Measurements from ENCODE around the gene DAZAP1.
"Not testable (repeated sequence)": the region's sequence is repeated elsewhere in the genome, so short reads cannot be mapped to it uniquely, and the experiment has no call there.

The DAZAP1 gene

DNA sequence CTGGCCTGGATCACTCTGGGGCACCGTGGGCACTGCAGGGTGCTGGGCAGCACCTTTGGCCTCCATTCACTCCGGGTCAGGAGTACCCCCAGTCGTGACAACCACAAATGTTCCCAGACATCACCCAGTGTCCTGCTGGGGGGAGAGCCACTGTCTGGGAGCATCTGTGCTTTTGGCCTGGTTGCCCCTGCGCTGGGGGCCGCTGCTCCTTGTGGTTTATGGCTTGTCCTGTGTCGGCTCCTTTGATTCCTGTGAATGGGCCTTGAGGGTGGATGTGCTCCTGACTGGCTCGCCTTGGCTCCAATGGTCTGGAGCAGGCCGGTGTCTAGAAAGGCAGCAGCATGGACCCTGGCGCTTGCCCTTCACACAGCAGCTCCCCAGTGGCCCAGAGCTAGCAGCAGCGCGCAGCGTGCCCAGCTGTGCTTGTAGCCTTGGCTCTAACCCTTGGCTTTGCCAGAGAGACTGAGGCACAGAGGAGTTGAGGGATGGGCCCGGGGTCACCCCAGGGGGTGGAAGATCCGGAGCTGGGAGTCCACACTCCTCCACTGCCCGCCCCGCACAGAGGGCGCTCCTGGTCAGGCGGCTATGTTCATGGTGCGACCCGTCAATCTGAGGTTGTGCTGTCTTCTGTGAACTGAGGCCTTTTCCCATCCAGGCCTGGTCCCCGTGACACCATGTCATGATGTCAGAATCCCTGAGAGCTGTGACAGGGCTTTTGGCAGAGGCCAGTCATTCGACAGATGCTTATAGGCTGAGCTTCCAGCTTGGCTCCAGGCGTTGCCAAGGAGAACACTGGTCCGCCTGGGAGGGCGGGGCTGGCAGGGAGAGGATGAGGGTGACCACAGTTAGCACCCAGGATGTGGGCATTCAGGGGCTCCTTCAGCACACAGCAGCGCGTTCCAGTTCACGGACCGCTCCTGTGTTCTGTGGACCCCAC, 4.1 kb downstream of the DAZAP1 start:
- DNase-seq: peak; percentile 21

DNA sequence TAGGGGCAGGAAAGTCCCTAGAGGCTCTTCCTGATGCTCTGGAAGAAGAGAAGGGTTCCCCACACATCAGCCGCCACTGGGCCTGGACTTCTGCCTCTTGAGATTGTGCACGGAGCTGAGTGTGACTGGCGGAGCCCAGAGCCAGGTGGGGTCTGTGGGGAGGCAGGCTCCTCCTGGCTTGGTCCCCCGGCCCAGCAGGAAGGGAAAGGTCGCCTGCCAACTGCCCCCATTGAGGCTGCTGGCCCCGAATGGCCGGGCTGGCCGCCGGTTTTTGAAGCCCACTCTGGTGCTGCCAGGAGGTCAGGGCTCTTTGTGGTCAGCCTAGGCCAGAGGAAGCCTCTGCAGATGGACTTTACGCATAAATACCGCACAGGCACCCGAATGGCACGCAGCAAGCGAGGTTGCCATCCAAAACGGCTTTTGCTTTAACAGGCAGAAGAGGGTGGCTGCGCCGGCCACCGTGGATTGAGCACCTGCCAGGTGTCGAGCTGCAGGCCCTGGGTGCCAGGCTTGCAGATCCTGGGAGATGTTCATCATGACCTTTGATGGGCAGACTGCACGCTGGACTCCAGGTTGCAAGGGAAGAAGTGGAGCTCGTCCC, 5.0 kb downstream of the DAZAP1 start:
- DNase-seq: no peak

DNA sequence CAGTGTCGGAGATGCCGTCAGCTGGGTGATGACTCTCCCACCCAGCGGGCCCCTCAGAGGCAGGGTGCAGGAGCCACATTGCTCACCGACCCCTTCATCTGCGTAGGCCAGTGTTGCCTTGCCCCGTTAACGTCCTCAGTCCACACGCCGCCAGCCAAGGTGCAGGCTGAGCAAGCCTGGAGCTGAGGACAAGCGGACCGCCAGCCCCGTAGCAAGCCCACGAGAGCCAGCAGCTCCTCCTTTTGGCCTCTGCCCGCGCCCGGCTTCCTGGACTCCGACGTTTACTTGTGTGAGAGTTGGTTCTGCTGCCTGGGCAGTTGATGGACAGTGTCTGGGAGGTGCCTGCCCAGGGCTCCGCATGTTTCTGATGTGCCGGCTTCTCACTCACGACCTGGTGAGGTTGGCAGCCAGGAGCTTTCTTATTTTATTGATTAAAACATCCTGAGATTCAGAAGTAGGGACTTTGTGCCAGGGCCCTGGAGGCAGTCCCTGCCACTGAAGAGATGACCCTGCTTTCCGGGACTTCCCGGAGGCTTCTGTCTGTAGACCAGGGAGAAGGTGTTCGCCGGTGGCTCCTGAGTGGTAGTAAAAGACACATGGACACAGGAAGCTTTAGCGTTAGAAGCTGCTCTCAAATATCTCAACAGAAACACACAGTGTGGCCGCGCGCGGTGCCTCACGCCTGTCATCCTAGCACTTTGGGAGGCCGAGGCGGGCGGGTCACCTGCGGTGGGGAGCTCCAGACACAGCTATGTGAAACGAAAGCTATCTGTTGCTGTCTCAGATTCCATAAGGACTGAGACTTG, 5.8 kb downstream of the DAZAP1 start:
- no peak for DNase-seq

DNA sequence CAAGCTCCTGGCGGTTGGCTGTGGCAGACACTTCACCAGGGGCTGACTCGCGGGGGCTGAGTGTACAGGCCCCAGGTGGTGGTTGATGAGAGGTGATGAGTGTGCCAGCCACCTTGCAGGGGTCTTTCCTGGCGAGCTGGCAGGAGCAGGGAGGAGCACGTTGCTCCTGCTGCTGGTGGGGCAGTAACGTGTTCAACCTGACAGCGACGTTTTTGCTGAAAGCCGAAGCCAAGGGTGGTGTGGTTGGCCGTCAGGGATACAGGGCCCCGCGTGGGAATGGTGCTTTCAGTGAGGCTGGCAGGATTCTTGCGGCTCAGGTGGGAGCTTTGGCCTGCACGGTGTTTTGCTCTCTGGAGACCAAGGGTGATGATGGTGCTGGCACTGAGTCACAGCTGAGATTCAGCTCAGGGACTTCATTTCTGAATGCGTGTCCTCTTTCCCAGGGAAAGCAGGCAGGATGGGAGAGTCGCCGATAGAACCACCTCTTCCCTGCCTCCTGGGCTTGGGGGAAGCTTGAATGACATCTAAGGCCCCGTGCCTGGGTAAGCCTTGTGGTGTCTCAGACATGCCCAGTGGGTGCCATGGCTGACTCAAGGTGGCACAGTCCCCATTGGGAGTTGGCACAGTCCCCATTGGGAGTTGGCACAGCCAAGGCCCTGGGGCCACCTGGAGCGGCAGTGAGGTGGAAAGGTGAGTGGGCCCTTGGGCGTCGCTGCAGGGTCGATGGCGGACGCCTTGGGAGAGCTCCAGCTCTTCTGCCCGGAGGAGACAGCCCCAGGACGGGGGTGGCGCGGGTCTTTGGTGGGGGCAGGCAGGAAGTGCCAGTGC, 8.8 kb downstream of the DAZAP1 start:
- DNase-seq: no peak

DNA sequence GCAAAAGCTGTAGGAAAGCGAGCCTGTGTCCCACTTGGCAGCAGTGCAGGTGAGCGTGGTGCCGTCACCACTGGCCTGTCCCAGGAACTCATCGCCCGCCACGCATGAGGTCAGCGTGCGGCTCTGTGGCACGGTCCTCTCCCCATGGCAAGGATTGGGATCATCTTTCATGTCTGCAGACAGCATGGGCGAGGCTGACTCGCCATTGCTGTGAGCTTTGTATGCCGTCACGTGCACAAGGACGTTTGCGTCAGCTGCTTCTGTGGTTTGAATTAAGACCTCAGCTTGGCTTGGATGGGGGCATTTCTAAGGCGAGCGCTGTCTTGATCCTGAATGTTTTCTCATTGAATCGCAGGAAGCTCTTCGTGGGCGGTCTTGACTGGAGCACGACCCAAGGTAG, 9.8 kb downstream of the DAZAP1 start:
- no peak for DNase-seq

DNA sequence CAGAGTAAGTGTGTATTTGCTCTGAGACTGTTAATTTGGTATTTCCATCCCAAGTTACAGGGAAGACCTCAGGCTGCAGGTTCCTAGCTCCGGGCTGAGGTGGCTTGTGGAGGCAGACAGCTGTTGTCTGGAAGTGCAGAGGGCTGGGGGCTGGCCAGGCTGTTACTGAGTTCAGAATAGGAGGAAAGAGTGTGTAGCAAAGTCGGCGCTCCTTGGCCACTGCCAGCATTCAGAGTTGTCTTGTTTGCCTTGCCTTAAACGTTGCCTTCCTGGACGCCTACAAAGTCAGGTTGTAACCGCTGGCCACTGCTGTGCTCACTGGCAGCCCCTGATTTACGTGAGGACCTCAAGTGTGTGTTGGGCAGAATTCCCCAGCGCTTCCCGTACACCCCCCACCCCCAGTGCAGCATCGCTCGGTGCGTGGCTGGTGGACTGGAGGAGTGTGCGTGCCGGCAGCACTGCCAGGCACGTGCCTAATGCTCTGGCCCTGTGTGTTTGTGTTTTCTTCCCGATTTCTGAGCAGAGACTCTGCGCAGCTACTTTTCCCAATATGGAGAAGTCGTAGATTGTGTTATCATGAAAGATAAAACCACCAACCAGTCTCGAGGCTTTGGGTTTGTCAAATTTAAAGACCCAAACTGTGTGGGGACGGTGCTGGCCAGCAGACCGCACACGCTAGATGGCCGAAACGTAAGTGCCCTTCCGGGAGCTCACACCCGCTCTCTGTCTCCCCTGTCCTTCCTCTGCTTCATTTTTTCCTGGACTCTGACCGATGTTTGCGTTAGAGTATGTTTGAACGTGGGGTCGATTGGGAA, 10.5 kb downstream of the DAZAP1 start:
- DNase-seq: no peak

DNA sequence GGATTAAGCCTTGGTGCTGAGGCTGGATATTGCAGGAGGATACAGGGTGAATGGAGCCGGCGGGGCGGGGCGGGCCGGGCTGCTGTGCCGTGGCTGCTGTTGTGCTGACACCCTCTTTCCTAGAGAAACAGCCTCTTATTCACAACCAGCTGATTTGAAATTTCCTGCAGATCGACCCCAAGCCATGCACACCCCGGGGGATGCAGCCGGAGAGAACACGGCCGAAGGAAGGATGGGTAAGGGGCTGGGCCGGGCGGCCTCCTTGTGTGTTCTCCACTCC, 11.1 kb downstream of the DAZAP1 start:
- no peak for DNase-seq

DNA sequence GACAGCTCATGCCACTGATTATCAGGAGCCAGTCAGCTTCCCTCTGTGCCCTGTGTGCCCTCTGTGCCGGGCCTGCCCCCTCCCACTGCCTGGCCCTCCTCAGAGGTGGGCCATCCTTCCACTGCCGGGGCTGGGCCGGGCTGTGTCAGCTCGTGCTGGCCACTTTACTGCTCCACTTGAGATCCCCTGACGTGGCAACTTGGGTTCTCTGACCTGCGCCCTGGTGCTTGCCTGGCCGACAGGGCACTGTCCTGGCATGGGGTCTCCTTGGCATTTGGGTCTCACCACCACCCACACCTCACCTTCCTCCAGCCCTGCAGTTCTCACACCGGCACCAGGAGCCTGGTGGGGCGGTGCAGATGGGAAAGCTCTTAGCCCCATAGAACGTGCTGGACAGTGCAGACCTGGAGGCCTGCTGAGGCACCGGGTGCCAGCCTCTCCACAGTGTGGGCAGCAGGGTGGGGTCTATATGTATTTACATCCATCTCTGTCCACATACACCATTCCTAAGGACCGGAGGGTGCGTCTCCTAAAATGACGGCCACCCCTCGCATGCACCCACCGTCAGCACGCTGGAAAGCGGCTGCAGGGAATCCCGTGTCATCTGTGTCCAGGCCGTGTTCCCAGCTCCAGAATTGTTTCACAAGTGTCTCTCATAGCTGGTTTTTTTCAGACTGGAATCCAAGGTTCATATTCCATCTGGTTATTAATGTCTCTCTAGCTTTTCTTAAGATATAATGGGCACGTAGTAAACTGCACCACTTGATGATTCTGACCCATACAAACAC, 11.8 kb downstream of the DAZAP1 start:
- DNase-seq: no peak

DNA sequence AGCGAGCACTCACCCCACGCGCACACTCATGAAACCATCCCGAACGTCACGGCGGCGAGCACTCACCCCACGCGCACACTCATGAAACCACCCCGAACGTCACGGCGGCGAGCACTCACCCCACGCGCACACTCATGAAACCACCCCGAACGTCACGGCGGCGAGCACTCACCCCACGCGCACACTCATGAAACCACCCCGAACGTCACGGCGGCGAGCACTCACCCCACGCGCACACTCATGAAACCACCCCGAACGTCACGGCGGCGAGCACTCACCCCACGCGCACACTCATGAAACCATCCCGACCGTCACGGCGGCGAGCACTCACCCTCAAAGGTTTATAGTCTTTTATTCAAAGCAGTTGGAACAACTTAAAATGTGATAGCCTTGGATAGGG, 12.7 kb downstream of the DAZAP1 start:
- not testable (repeated sequence) for DNase-seq

DNA sequence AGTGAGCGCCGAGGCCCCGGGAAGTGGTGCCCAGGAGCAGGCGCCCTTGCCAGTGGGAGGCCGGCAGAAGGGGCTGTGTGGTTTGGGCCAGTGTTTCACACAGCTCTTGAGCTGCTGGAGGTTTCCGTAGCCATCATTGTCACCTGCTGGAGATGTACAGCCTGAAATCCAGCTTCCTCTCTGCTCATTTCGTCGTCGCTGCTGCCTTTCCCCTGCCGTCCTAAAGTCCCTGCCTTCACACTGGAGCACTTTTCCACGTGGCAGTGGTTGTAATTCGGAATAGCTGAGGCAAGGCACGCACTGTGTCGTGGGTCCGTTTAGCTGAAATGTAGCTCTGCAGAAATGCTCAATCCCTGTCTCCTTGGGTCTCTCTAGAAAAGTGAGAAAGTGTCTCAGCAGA, 13.2 kb downstream of the DAZAP1 start:
- DNase-seq: no peak

DNA sequence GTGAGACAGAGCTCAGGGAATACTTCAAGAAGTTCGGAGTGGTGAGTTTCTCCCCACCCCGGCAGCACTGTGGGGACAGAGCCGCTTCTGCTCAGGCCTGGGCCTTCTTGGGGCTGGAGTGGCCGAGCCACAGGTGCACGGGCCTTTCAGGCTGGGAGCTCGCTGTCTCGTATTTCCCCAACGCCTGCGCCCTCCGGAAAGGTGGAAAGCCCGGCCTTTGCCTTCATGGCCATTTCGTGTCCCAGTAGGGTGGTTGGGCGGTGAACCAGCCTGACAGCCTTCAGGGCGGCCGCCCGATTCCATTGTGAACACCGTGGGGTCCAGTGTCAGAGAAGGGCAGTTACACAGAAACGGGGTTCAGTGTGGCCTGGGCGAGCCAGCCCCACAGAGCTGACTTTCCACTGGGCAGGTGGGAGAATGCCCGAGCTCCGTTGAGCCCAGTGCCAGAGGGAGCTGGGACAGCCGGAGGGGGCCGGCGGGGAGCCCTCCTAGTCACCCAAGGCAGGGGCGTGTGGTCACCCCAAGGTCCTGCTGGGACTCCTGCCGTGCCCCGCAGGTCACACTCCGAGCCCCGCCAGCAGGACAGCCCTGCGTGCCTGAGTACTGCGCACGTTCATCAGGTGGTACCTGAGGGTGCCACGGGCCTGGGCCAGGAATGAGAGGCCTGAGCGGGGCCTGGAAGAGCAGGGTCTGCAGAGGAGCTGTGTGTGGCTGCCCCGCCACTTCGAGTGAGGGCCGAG, 14.0 kb downstream of the DAZAP1 start:
- no peak for DNase-seq

DNA sequence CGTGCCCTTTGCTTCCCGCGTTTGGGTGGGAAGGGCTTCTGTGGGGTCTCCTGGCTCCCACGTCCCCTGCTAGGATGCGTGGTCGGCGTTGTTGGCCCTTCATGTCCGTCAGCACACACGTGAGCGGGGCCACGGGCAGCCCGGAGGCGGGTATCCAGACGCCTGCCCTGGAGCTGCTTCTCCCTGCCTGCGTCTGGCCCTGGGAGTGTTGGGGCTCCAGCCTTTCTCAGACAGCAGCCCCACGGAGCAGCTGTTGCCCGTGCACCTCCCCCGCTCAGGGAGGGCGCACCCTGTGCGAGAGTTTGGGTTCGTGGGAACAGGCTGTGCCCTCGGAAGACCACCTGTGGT, 14.5 kb downstream of the DAZAP1 start:
- no peak for DNase-seq

DNA sequence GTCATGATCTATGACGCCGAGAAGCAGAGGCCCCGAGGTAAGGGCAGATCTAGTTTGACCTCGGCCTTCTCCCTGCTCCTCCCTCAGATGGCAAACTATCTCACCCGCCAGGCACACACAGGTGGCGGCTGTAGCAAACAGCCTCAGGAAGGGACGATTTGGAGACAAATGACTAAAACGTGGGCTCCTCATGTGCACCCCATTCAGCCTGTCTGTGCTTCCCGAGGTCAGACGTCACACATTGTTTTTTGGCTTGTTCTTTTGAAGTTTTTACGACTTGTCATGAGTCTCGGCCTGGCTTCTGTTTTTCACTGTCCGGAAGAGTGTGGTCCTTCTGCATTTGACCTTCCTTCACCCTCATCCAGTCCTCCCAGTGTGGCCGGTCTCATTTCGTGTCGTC, 15.0 kb downstream of the DAZAP1 start:
- no peak for DNase-seq

DNA sequence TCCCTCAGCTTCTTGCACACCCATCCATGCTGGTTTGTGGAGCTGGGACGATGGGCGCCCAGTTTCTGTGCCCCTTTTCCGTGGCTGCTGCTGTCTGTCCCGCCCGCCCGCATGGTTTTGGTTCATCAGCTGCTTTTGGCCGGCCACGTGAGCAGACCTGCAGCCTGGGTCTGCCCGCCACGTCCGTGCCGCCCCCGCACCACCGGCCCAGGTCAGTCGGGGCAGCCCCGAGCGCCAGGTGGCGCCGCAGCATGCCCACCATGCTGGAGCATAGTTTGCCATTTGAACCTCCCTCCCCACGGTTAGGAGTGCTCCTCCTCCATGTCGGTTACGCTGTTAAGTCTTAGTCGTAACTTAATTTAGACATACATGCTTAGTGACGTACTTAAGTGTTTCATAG, 15.6 kb downstream of the DAZAP1 start:
- no peak for DNase-seq

DNA sequence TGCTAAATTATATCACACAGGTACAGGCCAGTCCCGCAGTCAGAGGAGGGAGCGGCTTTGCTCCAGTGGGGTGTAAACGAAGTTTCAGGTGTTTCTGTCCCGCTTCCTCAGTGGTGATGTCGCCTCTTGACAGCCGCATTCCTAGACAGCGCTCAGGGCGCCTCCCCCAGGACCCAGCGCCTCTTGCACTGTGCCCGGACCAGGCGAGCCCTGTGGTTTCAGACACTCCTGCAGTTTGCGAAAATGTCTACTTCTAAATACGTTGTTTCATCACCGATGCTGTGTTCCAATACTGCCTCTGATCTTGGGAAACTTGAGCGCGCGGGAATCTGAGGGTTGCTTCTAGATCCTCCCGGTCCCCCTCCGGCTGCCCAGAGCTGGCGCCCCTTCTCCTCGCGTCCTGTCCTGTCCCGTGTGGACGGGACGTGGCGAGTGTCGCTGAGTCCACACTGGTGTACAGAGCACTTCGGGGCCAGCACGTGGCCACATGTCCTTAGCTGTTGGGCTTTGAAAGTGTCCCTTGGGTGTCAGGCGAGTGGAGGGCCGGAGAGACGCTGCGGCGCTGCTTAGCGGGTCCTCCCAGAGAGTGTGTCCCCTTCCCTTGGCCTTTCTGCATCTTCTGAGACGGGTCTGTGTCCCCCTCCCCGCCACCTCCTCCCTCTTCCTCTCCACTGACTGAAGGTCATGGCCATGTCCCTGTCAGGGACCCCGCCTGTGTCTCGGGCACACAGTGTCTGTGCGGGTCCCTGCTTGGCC, 16.2 kb downstream of the DAZAP1 start:
- DNase-seq: no peak

DNA sequence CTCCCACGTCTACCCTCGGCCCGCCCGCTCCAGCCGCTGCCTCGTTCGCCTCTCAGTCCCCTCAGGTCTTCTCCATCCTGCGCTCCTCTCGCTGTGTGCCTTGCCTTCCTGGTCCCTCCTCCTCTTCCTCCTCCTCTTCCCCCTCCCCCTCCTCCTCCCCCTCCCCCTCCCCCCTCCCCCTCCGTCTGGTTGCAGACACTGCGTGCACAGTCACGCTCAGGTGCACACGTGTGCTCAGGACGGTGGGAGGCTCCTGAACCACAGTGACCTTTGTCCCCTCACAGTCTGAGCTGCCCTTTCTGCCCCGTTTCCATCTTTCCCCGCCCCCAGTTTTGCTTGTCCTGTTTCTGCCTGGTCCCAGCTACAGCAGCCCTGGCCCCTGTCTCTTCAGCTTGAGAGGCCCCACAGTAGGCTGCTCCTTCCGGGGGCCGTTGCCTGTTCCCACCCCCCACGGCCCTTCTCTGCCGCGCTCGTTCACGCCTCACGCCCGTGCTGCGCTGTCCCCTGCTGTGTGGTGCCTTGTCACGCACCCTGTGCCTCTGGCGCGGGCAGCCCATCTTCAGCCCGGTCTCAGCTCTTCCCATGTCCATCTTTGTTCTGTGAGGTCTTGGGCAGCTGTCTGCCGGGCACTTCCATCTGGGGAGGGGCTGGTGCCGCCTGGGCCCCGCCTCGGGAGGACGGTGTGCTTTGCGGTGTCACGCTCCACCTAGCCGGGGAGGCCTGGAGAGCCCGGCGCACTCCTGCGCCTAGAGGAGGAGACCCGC, 17.0 kb downstream of the DAZAP1 start:
- no peak for DNase-seq

DNA sequence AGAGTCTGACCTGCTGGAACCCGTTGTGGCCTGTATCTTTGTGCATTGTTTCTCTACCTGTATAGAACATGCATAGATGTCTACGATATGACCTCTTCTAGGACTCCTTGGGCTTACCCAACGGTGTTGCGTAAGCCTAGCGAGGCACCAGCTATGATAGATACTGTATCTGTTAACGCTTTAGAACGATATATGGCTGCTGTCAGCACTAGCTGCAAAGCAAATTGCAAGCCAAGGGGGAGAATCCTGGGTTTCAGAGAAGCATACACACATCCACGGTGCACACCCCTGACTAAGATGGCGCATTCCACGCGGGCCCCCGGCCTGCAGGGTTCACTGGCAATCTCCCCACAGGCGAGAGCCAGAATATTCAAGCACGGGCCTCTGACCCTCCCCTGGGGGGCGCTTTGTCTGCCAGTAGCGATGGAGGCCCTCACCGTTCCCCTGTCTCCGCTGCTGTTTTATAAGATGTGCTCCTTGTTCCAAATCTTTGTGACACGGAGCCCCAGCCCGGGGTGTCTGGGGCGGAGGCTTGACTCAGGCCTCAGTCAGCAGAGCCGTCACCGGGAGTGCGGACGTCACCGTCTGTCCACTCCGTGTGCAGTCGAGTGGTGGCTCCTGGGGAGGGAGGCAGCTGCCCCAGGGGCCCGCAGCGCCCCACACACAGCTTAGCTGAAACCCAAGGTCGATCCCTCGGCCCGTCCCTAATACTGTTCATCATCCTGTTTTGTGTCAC, 17.9 kb downstream of the DAZAP1 start:
- no peak for DNase-seq

DNA sequence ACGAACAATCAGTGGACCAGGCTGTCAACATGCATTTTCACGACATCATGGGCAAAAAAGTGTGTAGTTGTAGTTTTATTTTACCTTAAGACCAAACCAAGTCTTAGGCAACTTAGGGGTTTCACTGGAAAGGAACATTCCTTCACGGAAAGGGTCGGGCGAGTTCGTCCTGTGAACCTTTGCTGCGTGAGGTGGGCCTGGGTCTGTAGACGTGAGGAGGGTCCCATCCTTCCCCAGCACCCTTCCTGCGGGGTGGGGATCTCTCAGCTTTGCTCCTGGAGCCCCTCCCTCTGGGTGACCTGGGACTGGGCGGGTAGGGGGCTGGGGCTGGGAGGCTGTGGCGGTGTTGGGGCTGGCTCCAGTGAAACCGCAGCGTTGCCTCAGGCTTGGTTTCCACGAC, 18.5 kb downstream of the DAZAP1 start:
- DNase-seq: no peak
